Retinal pigment epithelial cell (primary cell): ENCODE data around the gene CEBPE.

ENCODE experiments used
- DNase-seq: peaks from one replicate; pipeline ENCODE4 v3.0.0-alpha.2; 2010; ENCODE audit warnings: low read depth
- H3K4me3 ChIP-seq: 2 replicates; pipeline ENCODE4 v1.5.1; 2011; ENCODE audit warnings: mild to moderate bottlenecking, low read length, control low read depth, moderate library complexity
- CTCF ChIP-seq: conservative IDR thresholded peaks from 2 replicates; pipeline ENCODE4 v1.5.1; 2011; ENCODE audit warnings: low read depth, low read length, control low read depth, inconsistent platforms

Gene CEBPE

GRCh38 chr14:23118506-23119362 is at the start of gene CEBPE:
TSS of gene CEBPE (minus strand) at chr14:23119255. CDS start at chr14:23119091, 164 bp downstream.
- no peak for DNase-seq
- TF ChIP-seq CTCF, result no peak
- H3K4me3 ChIP-seq, result no peak within 1 kb of the TSS

GRCh38 chr14:23168246-23168645 is 49.2 kb upstream of the CEBPE start:
- TF ChIP-seq CTCF, result no peak
- H3K4me3 ChIP-seq, result no peak overlapping the region
- no peak for DNase-seq

GRCh38 chr14:23167116-23167847 is 48.2 kb upstream of the CEBPE start:
- no peak overlapping the region for H3K4me3 ChIP-seq
- DNase-seq, result peak; percentile 98
- TF ChIP-seq CTCF, result no peak

GRCh38 chr14:23164949-23165348 is 45.9 kb upstream of the CEBPE start:
- TF ChIP-seq CTCF, result no peak
- no peak overlapping the region for H3K4me3 ChIP-seq
- DNase-seq, result no peak

GRCh38 chr14:23164250-23164649 is 45.2 kb upstream of the CEBPE start:
- H3K4me3 ChIP-seq, result no peak overlapping the region
- DNase-seq, result no peak
- no peak for TF ChIP-seq CTCF

GRCh38 chr14:23163830-23164229 is 44.8 kb upstream of the CEBPE start:
- no peak overlapping the region for H3K4me3 ChIP-seq
- TF ChIP-seq CTCF, result no peak
- no peak for DNase-seq

GRCh38 chr14:23162800-23163199 is 43.7 kb upstream of the CEBPE start:
- no peak for TF ChIP-seq CTCF
- DNase-seq, result no peak
- no peak overlapping the region for H3K4me3 ChIP-seq
